GM12878 (cell line): ENCODE measurements around the gene ZNF366. TPM values are rescaled to one million over a fixed set of nuclear protein-coding genes. Genes with fewer than 3 reads are reported as not detected.

Experiments
- ATAC-seq: fragments of 200-7000 bp; cut with Tn5 transposase; 3 replicates; pipeline ENCODE4 v1.9.1; 2020; ENCODE audit warnings: mild to moderate bottlenecking, moderate library complexity
- BruUV-seq: library from RNA; stranded (reverse); fragments of 400-500 nt; replicated peaks from 2 replicates; lab custom pipeline; 2021; lab: Mats Ljungman, UMichigan
- CTCF ChIA-PET: fragments of 300-600 bp; sonication (Branson Sonifier 250); formaldehyde crosslinking; extraction: SDS; loops from one replicate; lab custom pipeline; 2021; ENCODE audit warnings: inconsistent platforms; lab: Yijun Ruan, JAX
- POLR2A ChIA-PET: fragments of 350-600 bp; formaldehyde crosslinking; extraction: SDS; loops from one replicate; lab custom pipeline; 2021; ENCODE audit warnings: inconsistent platforms; lab: Charles Lee
- RAD21 ChIA-PET: fragments of 300-600 bp; sonication (Branson Sonifier 250); formaldehyde crosslinking; loops from one replicate; lab custom pipeline; 2023; ENCODE audit warnings: antibody characterized with exemption; ENCODE audit not compliant: unreplicated experiment; lab: Charles Lee
- SMC1A ChIA-PET: fragments of 300-600 bp; sonication (Branson Sonifier 250); formaldehyde crosslinking; loops from one replicate; lab custom pipeline; 2023; ENCODE audit not compliant: unreplicated experiment, uncharacterized antibody; lab: Charles Lee
- DNase-seq: peaks from one replicate; pipeline ENCODE4 v3.0.0-alpha.2; 2011; ENCODE audit warnings: low read depth, low spot score
- FAIRE-seq: peaks from 3 replicates; lab custom pipeline; 2011; peaks lifted over from hg19 to GRCh38; lab: Jason Lieb, UNC
- H2AFZ ChIP-seq: 2 replicates; pipeline ENCODE4 v1.6.0; 2011; ENCODE audit warnings: low read depth, low read length, control low read depth; ENCODE audit not compliant: control insufficient read depth
- H3K27ac ChIP-seq: 2 replicates; pipeline ENCODE4 v1.5.1; 2011; ENCODE audit warnings: control low read depth; ENCODE audit not compliant: control insufficient read depth, insufficient read depth
- H3K27me3 ChIP-seq, 2 experiments: replicated peaks in 1 of 2; 2 replicates each; pipeline versions ENCODE4 v1.6.0 to v1.6.1; 2011; ENCODE audit warnings: low read length in 1 of 2; ENCODE audit not compliant: control insufficient read depth in 2 of 2, insufficient read depth in 2 of 2
- H3K36me3 ChIP-seq, 2 experiments: 2 replicates each; pipeline ENCODE4 v1.5.1; 2011; ENCODE audit warnings: low read length in 1 of 2; ENCODE audit not compliant: control insufficient read depth in 2 of 2, insufficient read depth in 2 of 2
- H3K4me1 ChIP-seq: 2 replicates; pipeline ENCODE4 v1.6.1; 2011; ENCODE audit warnings: mild to moderate bottlenecking, low read length, moderate library complexity, mixed read lengths; ENCODE audit not compliant: control insufficient read depth, insufficient read depth
- H3K4me2 ChIP-seq: 2 replicates; pipeline ENCODE4 v1.6.0; 2011; ENCODE audit warnings: control low read depth; ENCODE audit not compliant: control insufficient read depth, insufficient read depth
- H3K4me3 ChIP-seq: fragments of 200-600 bp; sonication (generic); 2 replicates; pipeline ENCODE4 v1.5.1; 2016
- H3K79me2 ChIP-seq: 2 replicates; pipeline ENCODE4 v1.6.0; 2011; ENCODE audit warnings: low read length; ENCODE audit not compliant: control insufficient read depth, insufficient read depth
- H3K9ac ChIP-seq: 2 replicates; pipeline ENCODE4 v1.8.0; 2011; ENCODE audit warnings: low read length, control low read depth, mixed read lengths; ENCODE audit not compliant: control insufficient read depth, insufficient read depth
- H3K9me3 ChIP-seq: replicated peaks from 3 replicates; pipeline ENCODE4 v1.5.1; 2011; ENCODE audit warnings: mild to moderate bottlenecking, low read length; ENCODE audit not compliant: control insufficient read depth, insufficient read depth
- H4K20me1 ChIP-seq: 2 replicates; pipeline ENCODE4 v1.6.0; 2011; ENCODE audit not compliant: control insufficient read depth, insufficient read depth
- CBX5 ChIP-seq: sonication (generic); IDR thresholded peaks from 2 replicates; pipeline ENCODE4 v1.6.1; 2016; ENCODE audit warnings: low read depth, moderate library complexity, mild to moderate bottlenecking, inconsistent platforms
- NFXL1 ChIP-seq: fragments of 450-650 bp; IDR thresholded peaks from 2 replicates; pipeline ENCODE4 v1.6.1; 2017; ENCODE audit warnings: antibody characterized with exemption, mild to moderate bottlenecking, borderline replicate concordance
- POLR2A ChIP-seq: IDR thresholded peaks from 2 replicates; pipeline ENCODE4 v1.6.1; 2011; ENCODE audit warnings: low read depth, mild to moderate bottlenecking, low read length
- WGBS: methylation state at CpG from one replicate; pipeline ENCODE4 v1.1.6; 2016; ENCODE audit warnings: low lambda C conversion rate; ENCODE audit not compliant: insufficient replicate concordance, insufficient coverage; ENCODE audit errors: missing lambda C conversion rate; 5-methylcytosine and 5-hydroxymethylcytosine counted together
- in situ Hi-C: fragments of 300-500 bp; cut with MboI; formaldehyde crosslinking; loops from 9 replicates; pipeline ENCODE4 v1.14.3; 2018; ENCODE audit warnings: mixed read lengths
- intact Hi-C: fragments of 100-400 bp; cut with micrococcal nuclease; formaldehyde crosslinking; loops from one replicate; pipeline ENCODE4 v1.14.2; 2022; ENCODE audit not compliant: unreplicated experiment
- polyA plus RNA-seq, 11 experiments: library from polyadenylated mRNA; depleted of rRNA in 4 of 11; unstranded in 6 of 11; stranded (reverse) in 5 of 11; fragments of >200 nt; fragmentation: Nextera tagmentation in 4 of 11; fragmentation: Illumina TruSeq in 1 of 11; extraction: Ambion mirVana in 4 of 11; extraction: Trizol in 1 of 11; gene quantifications; 1 replicate in 1 of 11; 2 replicates in 10 of 11; pipeline versions ENCODE4 v1.2.1 to v1.2.3, GENCODE V29; 2011 to 2016; ENCODE audit warnings: inconsistent platforms in 2 of 11, missing spikeins in 2 of 11, low read depth in 1 of 11
- total RNA-seq, 4 experiments: library from RNA; depleted of rRNA in 3 of 4; stranded (reverse); fragments of >200 nt in 3 of 4; fragmentation: Illumina TruSeq in 1 of 4; extraction: Trizol in 1 of 4; gene quantifications; 2 replicates each; pipeline versions ENCODE4 v1.2.1 to v1.2.3, GENCODE V29; 2013 to 2021
- TF ChIP-seq, protein P1 (sequence below): fragments of 450-650 bp; IDR thresholded peaks from 2 replicates; pipeline ENCODE4 v1.6.1; 2017; ENCODE audit warnings: low read depth, mild to moderate bottlenecking, moderate library complexity

ZNF366 gene
- total and polyA plus RNA-seq, 10 of the 15 experiments (the other 5 are each of a cell fraction or from before 2014, with no cell fraction given): 0.01 to 0.18 (median 0.04) TPM; not detected in 6

GRCh38 chr5:72400950-72401349 is 106.3 kb downstream of the ZNF366 start:
- intact Hi-C loops: no loop called here
- TF ChIP-seq CBX5: peak; percentile 84; the same call in 1 of the 2 replicates
- TF ChIP-seq NFXL1: peak; percentile 72; the same call in 1 of the 2 replicates
- TF ChIP-seq, protein P1, sequence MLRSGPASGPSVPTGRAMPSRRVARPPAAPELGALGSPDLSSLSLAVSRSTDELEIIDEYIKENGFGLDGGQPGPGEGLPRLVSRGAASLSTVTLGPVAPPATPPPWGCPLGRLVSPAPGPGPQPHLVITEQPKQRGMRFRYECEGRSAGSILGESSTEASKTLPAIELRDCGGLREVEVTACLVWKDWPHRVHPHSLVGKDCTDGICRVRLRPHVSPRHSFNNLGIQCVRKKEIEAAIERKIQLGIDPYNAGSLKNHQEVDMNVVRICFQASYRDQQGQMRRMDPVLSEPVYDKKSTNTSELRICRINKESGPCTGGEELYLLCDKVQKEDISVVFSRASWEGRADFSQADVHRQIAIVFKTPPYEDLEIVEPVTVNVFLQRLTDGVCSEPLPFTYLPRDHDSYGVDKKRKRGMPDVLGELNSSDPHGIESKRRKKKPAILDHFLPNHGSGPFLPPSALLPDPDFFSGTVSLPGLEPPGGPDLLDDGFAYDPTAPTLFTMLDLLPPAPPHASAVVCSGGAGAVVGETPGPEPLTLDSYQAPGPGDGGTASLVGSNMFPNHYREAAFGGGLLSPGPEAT: no peak
- Histone ChIP-seq H3K27ac (no peak overlapping the region), H4K20me1 (no peaks in the 10 kb centered on the region), H3K9me3 (peaks cover 24% of the 10 kb centered on the region), H3K4me2 (no peak overlapping the region), H3K36me3 (no peaks in the 10 kb centered on the region), H3K4me3 (no peak overlapping the region), H3K4me1 (no peaks in the 10 kb centered on the region), H3K27me3 (no peaks in the 10 kb centered on the region), H3K79me2 (no peaks in the 10 kb centered on the region), H2AFZ (no peak overlapping the region), H3K9ac (no peak overlapping the region)
- in situ Hi-C loops: no loop called here
- ChIA-PET SMC1A (interaction anchor here (0.9 to 7.0 kb wide), 7 partner anchors 13 to 123 kb away, joined by 3 to 74 read pairs (median 3); no protein-coding TSS in a partner anchor), RAD21 (interaction anchor here (1.7 to 5.0 kb wide), 2 partner anchors 72 to 122 kb away, joined by 4 to 33 read pairs; no protein-coding TSS in a partner anchor), CTCF (interaction anchor here (1.8 to 22.6 kb wide), 2 partner anchors 101 to 126 kb away, joined by 4 to 323 read pairs; no protein-coding TSS in a partner anchor), POLR2A (no interaction called here)
- 90% methylated on average over 1 of the region's 1 CpG for WGBS
- DNase-seq: no peak
- no TSS peak for BruUV-seq
- ATAC-seq: no peak
- FAIRE-seq: no peak

DNA sequence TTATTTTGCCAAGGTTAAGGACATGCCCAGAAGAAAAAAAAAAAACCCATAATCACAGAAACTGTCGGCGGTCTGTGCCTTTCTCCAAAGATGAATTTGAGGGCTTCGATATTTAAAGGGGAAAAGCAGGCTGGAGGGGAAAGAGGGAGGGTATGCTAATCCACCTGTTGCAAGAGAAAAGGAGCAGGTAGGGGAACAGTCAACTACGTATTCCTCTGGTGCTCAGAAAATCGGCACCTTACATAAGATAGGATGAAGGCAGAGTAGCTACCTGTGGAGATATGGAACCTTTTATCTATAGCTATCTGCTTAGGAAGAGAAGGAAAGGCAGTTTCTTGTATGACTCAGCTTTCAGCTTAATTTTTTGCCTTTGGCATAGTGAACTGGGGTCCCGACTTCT is 109.4 kb downstream of the ZNF366 start:
- RAD21 ChIA-PET: interaction anchor here (0.9 to 8.6 kb wide), 6 partner anchors 11 to 127 kb away, joined by 3 to 122 read pairs (median 5); no protein-coding TSS in a partner anchor
- CTCF ChIA-PET: interaction anchor here (0.6 to 22.6 kb wide), 6 partner anchors 9 to 345 kb away, joined by 3 to 323 read pairs (median 3); no protein-coding TSS in a partner anchor

More for the DNA sequence above, 109.4 kb downstream of the ZNF366 start:
- WGBS: 92% methylated on average over 6 of the region's 6 CpGs
- no peak for FAIRE-seq
- no peak overlapping the region for H2AFZ ChIP-seq
- no peak for DNase-seq
- H3K9ac ChIP-seq: no peak overlapping the region
- no peaks in the 10 kb centered on the region for H4K20me1 ChIP-seq
- no peak overlapping the region for H3K27ac ChIP-seq
- ChIA-PET SMC1A (interaction anchor here (0.7 to 9.8 kb wide), 9 partner anchors 10 to 420 kb away, joined by 3 to 159 read pairs (median 3); no protein-coding TSS in a partner anchor), POLR2A (interaction anchor here (0.5 to 1.6 kb wide), 2 partner anchors 54 to 161 kb away, joined by 3 to 4 read pairs; no protein-coding TSS in a partner anchor)
- BruUV-seq: no TSS peak
- peaks cover 20% of the 10 kb centered on the region for H3K9me3 ChIP-seq
- in situ Hi-C loops (no loop called here), intact Hi-C loops (loop anchor here (5.0 kb wide), 1 partner anchor 49 kb away; no protein-coding TSS in a partner anchor)
- no peak for TF ChIP-seq POLR2A
- H3K4me1 ChIP-seq: no peaks in the 10 kb centered on the region
- no peaks in the 10 kb centered on the region for H3K79me2 ChIP-seq
- ATAC-seq: no peak
- no peaks in the 10 kb centered on the region for H3K27me3 ChIP-seq
- H3K4me3 ChIP-seq: no peak overlapping the region
- H3K4me2 ChIP-seq: no peak overlapping the region
- no peaks in the 10 kb centered on the region for H3K36me3 ChIP-seq
